Thymus (tissue), 11 donors: ENCODE measurements around the gene DAAM1. TPM values are rescaled to one million over a fixed set of nuclear protein-coding genes. Genes with fewer than 3 reads are reported as not detected.
A peak's percentile ranks its signal among the peaks of the same experiment; 100 is the strongest.

Source experiments
- DNase-seq, 9 donors: peaks; one replicate each; pipeline ENCODE4 v3.0.0-alpha.2; 2013; ENCODE audit warnings: low spot score in 9 of 9, low read depth in 6 of 9, missing footprints in 1 of 9
- H3K27ac ChIP-seq, 2 donors: one replicate each; pipeline ENCODE4 v1.5.1; 2013; ENCODE audit warnings: control low read depth in 1 of 2, low read depth in 1 of 2, low read length in 1 of 2, mild to moderate bottlenecking in 1 of 2, moderate library complexity in 1 of 2
- H3K27me3 ChIP-seq, 2 donors: one replicate each; pipeline ENCODE4 v1.5.1; 2013; ENCODE audit warnings: low read length in 1 of 2; ENCODE audit not compliant: control insufficient read depth in 2 of 2, insufficient read depth in 1 of 2
- H3K36me3 ChIP-seq, 2 donors: one replicate each; pipeline ENCODE4 v1.5.1; 2013; ENCODE audit warnings: low read length in 1 of 2, mild to moderate bottlenecking in 1 of 2, moderate library complexity in 1 of 2; ENCODE audit not compliant: control insufficient read depth in 2 of 2, insufficient read depth in 2 of 2
- H3K4me1 ChIP-seq, 2 donors: one replicate each; pipeline ENCODE4 v1.5.1; 2013; ENCODE audit warnings: low read length in 2 of 2; ENCODE audit not compliant: control insufficient read depth in 2 of 2, insufficient read depth in 2 of 2
- H3K4me3 ChIP-seq, 2 donors: one replicate each; pipeline ENCODE4 v1.5.1; 2013; ENCODE audit warnings: low read length in 2 of 2, control low read depth in 1 of 2, mild to moderate bottlenecking in 1 of 2
- H3K9me3 ChIP-seq, 2 donors: one replicate each; pipeline ENCODE4 v1.5.1; 2013; ENCODE audit warnings: low read length in 1 of 2, mild to moderate bottlenecking in 1 of 2; ENCODE audit not compliant: control insufficient read depth in 2 of 2, insufficient read depth in 1 of 2
- WGBS: extraction: QIAGEN DNeasy Blood & Tissue Kit; methylation state at CpG from one replicate; pipeline ENCODE4 v1.1.7; 2013; 5-methylcytosine and 5-hydroxymethylcytosine counted together
- polyA plus RNA-seq: library from polyadenylated mRNA; stranded (reverse); fragments of 200-250 nt; gene quantifications from one replicate; pipeline ENCODE4 v1.2.3, GENCODE V29; 2013
- total RNA-seq: library from RNA; stranded (reverse); fragments of 120-200 nt; gene quantifications from one replicate; pipeline ENCODE4 v1.2.4, GENCODE V29; 2013
- donor health status: healthy.

DAAM1 gene
- total and polyA plus RNA-seq, 2 donors, result 8.9 to 11.3 TPM

DNA sequence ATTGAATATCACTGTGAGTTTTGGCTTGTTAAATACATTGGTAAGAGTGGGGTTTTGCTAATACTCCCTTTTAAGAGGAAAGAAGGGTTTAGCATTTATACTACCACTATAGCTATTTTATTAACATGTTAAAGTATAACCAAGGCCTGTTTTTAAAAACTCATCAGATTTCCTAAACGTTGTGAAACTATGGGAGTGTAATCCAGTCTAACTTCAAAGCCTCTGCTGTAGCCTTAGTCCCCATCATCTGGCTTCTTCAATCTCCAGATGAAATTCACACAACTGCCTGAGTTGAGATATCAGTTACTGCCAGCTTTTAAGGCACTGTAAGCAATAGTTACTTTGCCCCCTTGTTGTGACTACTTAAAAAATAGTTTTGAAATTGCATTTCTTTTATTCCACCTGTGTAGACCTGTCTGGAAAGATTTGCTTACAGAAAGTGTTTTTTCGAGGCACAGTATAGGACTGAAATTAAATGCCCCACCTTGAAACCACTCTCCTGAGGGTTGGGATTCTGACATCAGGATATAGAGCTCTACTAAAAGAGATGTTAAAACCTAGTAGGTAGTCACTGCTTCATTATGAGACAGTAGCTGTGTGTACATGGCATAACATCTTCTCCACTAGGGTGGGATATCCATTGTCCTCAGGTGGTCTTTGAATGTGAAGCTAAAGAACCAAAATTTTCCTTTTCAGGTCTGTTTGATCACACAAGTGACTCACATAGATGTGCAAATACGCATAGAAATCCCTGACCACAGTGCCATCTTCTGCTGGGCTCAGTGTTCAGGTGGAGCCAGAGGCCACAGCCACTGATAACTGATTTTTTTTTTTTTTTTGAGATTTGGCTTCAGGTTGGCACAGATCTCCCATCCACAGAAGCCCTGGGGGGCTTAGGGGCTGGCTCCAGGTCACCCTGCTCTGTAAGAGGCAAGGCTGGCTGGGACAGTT lies 125.5 kb downstream of the DAAM1 start:
- Histone ChIP-seq H3K27me3 (no peaks in the 10 kb centered on the region), H3K4me1 (peaks cover 0 to 3% of the 10 kb centered on the region in 2 donors), H3K9me3 (no peaks in the 10 kb centered on the region), H3K27ac (no peak overlapping the region), H3K4me3 (no peak overlapping the region), H3K36me3 (no peaks in the 10 kb centered on the region)
- WGBS, result 94% methylated on average over 3 of the region's 3 CpGs
- DNase-seq, result no peak

- H3K4me1 ChIP-seq, result peaks cover 0 to 3% of the 10 kb centered on the region in 2 donors
- H3K27ac ChIP-seq, result no peak overlapping the region
- H3K27me3 ChIP-seq, result no peaks in the 10 kb centered on the region
- DNase-seq, result no peak
- H3K4me3 ChIP-seq, result no peak overlapping the region
- H3K36me3 ChIP-seq, result no peaks in the 10 kb centered on the region
- no peaks in the 10 kb centered on the region for H3K9me3 ChIP-seq
- 98% methylated on average over 5 of the region's 5 CpGs for WGBS
These were observed 126.6 kb downstream of the DAAM1 start for GRCh38 chr14:59314953-59315599.

DNA sequence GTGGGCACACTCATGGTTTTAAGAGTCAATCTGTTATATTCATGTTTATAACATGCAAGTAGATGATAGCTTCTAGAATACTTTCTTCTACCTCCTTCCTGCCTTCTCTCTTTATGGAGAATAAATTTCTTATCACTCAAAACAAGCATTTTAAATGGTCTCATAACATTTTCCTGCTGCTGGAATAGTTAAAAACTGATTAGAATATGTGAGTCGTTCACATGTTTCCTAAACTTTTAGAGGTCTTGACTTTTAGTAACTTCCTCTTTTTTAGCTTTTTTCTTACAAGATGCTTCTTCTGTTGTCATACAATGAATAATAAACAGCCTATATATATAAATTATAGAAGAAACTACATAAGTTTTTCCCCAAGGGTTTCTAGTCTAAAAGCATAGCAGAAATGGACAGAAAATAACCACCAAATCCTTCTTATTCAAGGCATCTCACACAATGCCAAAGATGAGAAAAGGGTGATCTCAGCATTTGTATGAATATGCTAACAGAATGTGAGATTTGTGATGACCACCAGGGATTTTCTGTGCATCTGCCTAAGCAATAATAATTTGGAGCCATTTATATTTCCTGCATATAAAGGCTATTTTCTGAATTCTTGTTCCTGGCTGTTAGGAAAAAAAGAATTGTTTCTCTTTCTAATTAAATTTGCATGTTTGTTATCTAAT lies 127.8 kb downstream of the DAAM1 start:
- no peak for DNase-seq
- no peak overlapping the region for H3K4me3 ChIP-seq
- no peaks in the 10 kb centered on the region for H3K36me3 ChIP-seq
- peaks cover 0 to 3% of the 10 kb centered on the region in 2 donors for H3K4me1 ChIP-seq
- no peak overlapping the region for H3K27ac ChIP-seq
- H3K9me3 ChIP-seq, result no peaks in the 10 kb centered on the region
- no peaks in the 10 kb centered on the region for H3K27me3 ChIP-seq
- 11% methylated on average over 1 of the region's 1 CpG for WGBS

DNA sequence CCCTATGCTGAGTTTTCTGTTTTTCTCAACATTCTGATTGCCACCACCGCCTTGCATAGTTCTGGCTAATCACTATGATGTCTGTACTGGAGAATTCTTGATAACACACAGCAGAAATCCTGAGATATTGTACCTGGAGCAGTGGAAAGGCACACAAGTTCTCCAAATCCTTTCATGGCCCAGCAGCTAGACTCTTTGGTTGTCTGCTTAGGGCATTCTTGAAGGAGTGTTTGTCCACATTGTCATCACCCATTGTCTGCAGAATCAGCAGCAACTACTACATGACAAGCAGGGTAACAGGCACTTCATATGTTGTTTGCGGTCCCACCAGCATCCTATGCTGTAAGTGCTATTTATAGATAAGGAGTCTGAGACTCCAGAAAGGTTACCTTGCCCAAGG lies 128.9 kb downstream of the DAAM1 start:
- DNase-seq, result no peak
- no peak overlapping the region for H3K4me3 ChIP-seq
- over 99% methylated on average over 2 of the region's 2 CpGs for WGBS
- H3K27ac ChIP-seq, result no peak overlapping the region
- no peaks in the 10 kb centered on the region for H3K27me3 ChIP-seq
- no peaks in the 10 kb centered on the region for H3K36me3 ChIP-seq
- no peaks in the 10 kb centered on the region for H3K9me3 ChIP-seq
- peaks cover 0 to 6% of the 10 kb centered on the region in 2 donors for H3K4me1 ChIP-seq

GRCh38 chr14:59317798-59318505 lies 129.5 kb downstream of the DAAM1 start:
- 98% methylated on average over 5 of the region's 5 CpGs for WGBS
- H3K27me3 ChIP-seq, result no peaks in the 10 kb centered on the region
- DNase-seq, result no peak
- H3K4me1 ChIP-seq, result peaks cover 0 to 6% of the 10 kb centered on the region in 2 donors
- no peaks in the 10 kb centered on the region for H3K9me3 ChIP-seq
- no peak overlapping the region for H3K4me3 ChIP-seq
- H3K36me3 ChIP-seq, result no peaks in the 10 kb centered on the region
- H3K27ac ChIP-seq, result no peak overlapping the region

- Histone ChIP-seq H3K27ac (no peak overlapping the region), H3K9me3 (no peaks in the 10 kb centered on the region), H3K27me3 (no peaks in the 10 kb centered on the region), H3K36me3 (no peaks in the 10 kb centered on the region), H3K4me3 (no peak overlapping the region), H3K4me1 (peaks cover 0 to 6% of the 10 kb centered on the region in 2 donors)
- WGBS, result 95% methylated on average over 4 of the region's 4 CpGs
- no peak for DNase-seq
These were observed 130.4 kb downstream of the DAAM1 start for GRCh38 chr14:59318908-59319307.

GRCh38 chr14:59320361-59320760 lies 131.9 kb downstream of the DAAM1 start:
- H3K36me3 ChIP-seq, result no peaks in the 10 kb centered on the region
- no peak overlapping the region for H3K4me3 ChIP-seq
- H3K27ac ChIP-seq, result peak overlapping the region in 1 of 2 donors; percentile 27
- H3K4me1 ChIP-seq, result peaks cover 0 to 2% of the 10 kb centered on the region in 2 donors
- no peaks in the 10 kb centered on the region for H3K27me3 ChIP-seq
- no peaks in the 10 kb centered on the region for H3K9me3 ChIP-seq
- DNase-seq, result no peak

DNA sequence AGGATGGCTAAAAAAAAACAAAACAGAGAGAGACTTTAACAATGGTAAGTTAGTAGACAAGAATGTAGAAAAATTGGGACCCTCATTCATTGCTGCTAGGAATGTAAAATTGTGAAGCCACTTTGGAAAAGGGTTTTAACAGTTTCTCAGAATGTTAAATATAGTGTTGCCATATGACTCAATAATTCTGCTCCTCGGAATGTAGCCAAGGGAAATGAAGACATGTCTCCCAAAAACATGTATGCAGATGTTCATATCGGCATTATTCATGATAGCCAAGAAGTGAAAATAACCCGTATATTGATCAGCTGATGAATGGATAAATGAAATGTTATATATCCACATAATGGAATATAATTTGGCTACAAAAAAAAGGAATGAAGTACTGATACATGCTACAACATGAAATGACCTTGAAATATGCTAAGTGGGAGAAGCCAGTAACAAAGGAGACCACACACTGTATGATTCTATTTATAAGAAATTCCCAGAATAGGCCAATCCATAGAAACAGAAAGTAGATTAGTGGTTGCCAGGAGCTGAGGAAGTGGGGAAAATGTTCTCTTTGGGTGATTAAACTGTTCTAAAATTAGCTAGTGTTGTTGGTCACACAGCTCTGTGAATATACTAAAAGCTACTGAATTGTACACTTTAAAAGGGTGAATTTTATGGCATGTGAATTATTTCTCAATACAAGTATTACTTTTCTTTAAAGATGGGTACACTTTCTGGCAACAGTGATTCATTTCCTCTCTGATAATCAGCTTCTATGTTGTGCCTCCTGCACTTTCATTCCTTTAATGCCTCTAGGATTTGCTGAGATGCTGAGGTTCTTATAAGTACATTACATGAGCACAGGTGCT lies 132.5 kb downstream of the DAAM1 start:
- DNase-seq, result no peak

More for the DNA sequence above, 132.5 kb downstream of the DAAM1 start:
- Histone ChIP-seq H3K4me1 (peaks cover 0 to 2% of the 10 kb centered on the region in 2 donors), H3K36me3 (peaks cover 0 to 3% of the 10 kb centered on the region in 2 donors), H3K9me3 (no peaks in the 10 kb centered on the region), H3K27ac (peak overlapping the region in 1 of 2 donors; percentile 64), H3K4me3 (no peak overlapping the region), H3K27me3 (no peaks in the 10 kb centered on the region)
- 93% methylated on average over 3 of the region's 3 CpGs for WGBS
